Measurements from ENCODE around the gene AKR7A2.

The AKR7A2 gene

DNA sequence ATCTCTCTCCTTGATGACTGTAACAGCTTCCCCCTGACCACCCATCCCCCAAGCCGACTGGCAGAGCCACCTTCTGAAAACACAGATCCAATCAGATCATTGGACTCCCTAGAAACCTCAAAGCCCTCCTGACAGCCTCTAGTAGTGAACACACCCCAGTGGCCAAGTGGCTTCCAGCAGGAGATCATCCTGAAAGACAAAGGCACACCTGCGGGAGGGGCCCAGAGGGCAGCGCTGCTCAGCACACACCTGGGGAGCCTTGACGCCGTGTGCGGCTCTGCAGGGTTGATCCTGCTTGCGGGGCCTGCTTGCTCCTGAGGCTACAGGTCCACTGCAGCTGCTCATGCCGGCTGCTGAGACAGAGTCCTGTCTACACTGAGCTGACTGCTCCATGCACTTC, 41.7 kb upstream of the AKR7A2 start:
- no peak overlapping the region for H3K9ac ChIP-seq (ENCODE audit: low read depth in 1 of 2, low read length in 2 of 2)
- peaks cover 0 to 2% of the 10 kb centered on the region in 2 donors for H3K4me1 ChIP-seq (ENCODE audit: control insufficient read depth in 1 of 2, insufficient read depth in 2 of 2, low read length in 2 of 2)
- H3K27me3 ChIP-seq (ENCODE audit: control insufficient read depth in 1 of 2, insufficient read depth in 2 of 2, low read length in 2 of 2): no peaks in the 10 kb centered on the region
- H3K27ac ChIP-seq (ENCODE audit: low read depth, low read length): no peak overlapping the region
- peaks cover 56 to 83% of the 10 kb centered on the region in 2 donors for H3K36me3 ChIP-seq (ENCODE audit: control insufficient read depth in 1 of 2, insufficient read depth in 2 of 2, low read length in 2 of 2)
- H3K9me3 ChIP-seq (ENCODE audit: control insufficient read depth in 1 of 2, low read length in 2 of 2): no peaks in the 10 kb centered on the region
- no peak overlapping the region for H3K4me3 ChIP-seq (ENCODE audit: low read depth in 1 of 2, low read length in 2 of 2)

- Histone ChIP-seq H3K4me3 (ENCODE audit: low read depth in 1 of 2, low read length in 2 of 2) (no peak overlapping the region), H3K9ac (ENCODE audit: low read depth in 1 of 2, low read length in 2 of 2) (no peak overlapping the region), H3K36me3 (ENCODE audit: control insufficient read depth in 1 of 2, insufficient read depth in 2 of 2, low read length in 2 of 2) (peaks cover 56 to 83% of the 10 kb centered on the region in 2 donors), H3K27ac (ENCODE audit: low read depth, low read length) (no peak overlapping the region), H3K4me1 (ENCODE audit: control insufficient read depth in 1 of 2, insufficient read depth in 2 of 2, low read length in 2 of 2) (no peaks in the 10 kb centered on the region), H3K9me3 (ENCODE audit: control insufficient read depth in 1 of 2, low read length in 2 of 2) (no peaks in the 10 kb centered on the region), H3K27me3 (ENCODE audit: control insufficient read depth in 1 of 2, insufficient read depth in 2 of 2, low read length in 2 of 2) (no peaks in the 10 kb centered on the region)
Measured at GRCh38 chr1:19352839-19353238, 40.9 kb upstream of the AKR7A2 start.

- Histone ChIP-seq H3K9me3 (ENCODE audit: control insufficient read depth in 1 of 2, low read length in 2 of 2) (no peaks in the 10 kb centered on the region), H3K9ac (ENCODE audit: low read depth in 1 of 2, low read length in 2 of 2) (no peak overlapping the region), H3K27me3 (ENCODE audit: control insufficient read depth in 1 of 2, insufficient read depth in 2 of 2, low read length in 2 of 2) (no peaks in the 10 kb centered on the region), H3K4me3 (ENCODE audit: low read depth in 1 of 2, low read length in 2 of 2) (no peak overlapping the region), H3K27ac (ENCODE audit: low read depth, low read length) (no peak overlapping the region), H3K36me3 (ENCODE audit: control insufficient read depth in 1 of 2, insufficient read depth in 2 of 2, low read length in 2 of 2) (peaks cover 53 to 75% of the 10 kb centered on the region in 2 donors), H3K4me1 (ENCODE audit: control insufficient read depth in 1 of 2, insufficient read depth in 2 of 2, low read length in 2 of 2) (peaks cover 0 to 7% of the 10 kb centered on the region in 2 donors)
Measured at GRCh38 chr1:19351873-19352272, 39.9 kb upstream of the AKR7A2 start.

DNA sequence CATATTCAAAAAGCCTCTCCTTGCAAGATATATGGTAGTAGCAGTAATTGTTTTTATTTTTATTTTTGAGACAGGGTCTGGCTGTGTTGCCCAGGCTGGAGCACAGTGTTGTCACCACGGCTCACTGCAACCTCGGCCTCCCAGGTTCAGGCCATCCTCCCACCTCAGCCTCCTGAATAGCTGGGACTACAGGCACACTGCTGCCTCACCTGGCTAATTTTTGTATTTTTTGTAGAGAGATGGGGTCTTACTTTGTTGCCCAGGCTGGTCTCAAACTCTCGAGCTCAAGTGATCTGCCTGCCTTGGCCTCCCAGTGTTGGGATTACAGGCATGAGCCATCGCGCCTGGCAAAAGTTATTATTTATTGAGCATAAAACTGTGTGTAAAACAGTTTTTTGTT, 38.6 kb upstream of the AKR7A2 start:
- Histone ChIP-seq H3K4me1 (ENCODE audit: control insufficient read depth in 1 of 2, insufficient read depth in 2 of 2, low read length in 2 of 2) (peaks cover 0 to 7% of the 10 kb centered on the region in 2 donors), H3K36me3 (ENCODE audit: control insufficient read depth in 1 of 2, insufficient read depth in 2 of 2, low read length in 2 of 2) (peaks cover 46 to 65% of the 10 kb centered on the region in 2 donors), H3K9me3 (ENCODE audit: control insufficient read depth in 1 of 2, low read length in 2 of 2) (no peaks in the 10 kb centered on the region), H3K27ac (ENCODE audit: low read depth, low read length) (no peak overlapping the region), H3K9ac (ENCODE audit: low read depth in 1 of 2, low read length in 2 of 2) (no peak overlapping the region), H3K27me3 (ENCODE audit: control insufficient read depth in 1 of 2, insufficient read depth in 2 of 2, low read length in 2 of 2) (no peaks in the 10 kb centered on the region), H3K4me3 (ENCODE audit: low read depth in 1 of 2, low read length in 2 of 2) (no peak overlapping the region)

- Histone ChIP-seq H3K4me3 (ENCODE audit: low read depth in 1 of 2, low read length in 2 of 2) (no peak overlapping the region), H3K9ac (ENCODE audit: low read depth in 1 of 2, low read length in 2 of 2) (no peak overlapping the region), H3K27ac (ENCODE audit: low read depth, low read length) (no peak overlapping the region), H3K9me3 (ENCODE audit: control insufficient read depth in 1 of 2, low read length in 2 of 2) (no peaks in the 10 kb centered on the region), H3K4me1 (ENCODE audit: control insufficient read depth in 1 of 2, insufficient read depth in 2 of 2, low read length in 2 of 2) (peaks cover 0 to 7% of the 10 kb centered on the region in 2 donors), H3K36me3 (ENCODE audit: control insufficient read depth in 1 of 2, insufficient read depth in 2 of 2, low read length in 2 of 2) (peaks cover 42 to 67% of the 10 kb centered on the region in 2 donors), H3K27me3 (ENCODE audit: control insufficient read depth in 1 of 2, insufficient read depth in 2 of 2, low read length in 2 of 2) (no peaks in the 10 kb centered on the region)
Measured at GRCh38 chr1:19349999-19350398, 38.1 kb upstream of the AKR7A2 start.

- H3K27ac ChIP-seq (ENCODE audit: low read depth, low read length): no peak overlapping the region
- H3K36me3 ChIP-seq (ENCODE audit: control insufficient read depth in 1 of 2, insufficient read depth in 2 of 2, low read length in 2 of 2): peaks cover 35 to 67% of the 10 kb centered on the region in 2 donors
- H3K4me3 ChIP-seq (ENCODE audit: low read depth in 1 of 2, low read length in 2 of 2): no peak overlapping the region
- no peak overlapping the region for H3K9ac ChIP-seq (ENCODE audit: low read depth in 1 of 2, low read length in 2 of 2)
- H3K27me3 ChIP-seq (ENCODE audit: control insufficient read depth in 1 of 2, insufficient read depth in 2 of 2, low read length in 2 of 2): no peaks in the 10 kb centered on the region
- peaks cover 0 to 15% of the 10 kb centered on the region in 2 donors for H3K4me1 ChIP-seq (ENCODE audit: control insufficient read depth in 1 of 2, insufficient read depth in 2 of 2, low read length in 2 of 2)
- no peaks in the 10 kb centered on the region for H3K9me3 ChIP-seq (ENCODE audit: control insufficient read depth in 1 of 2, low read length in 2 of 2)
Measured at GRCh38 chr1:19348441-19349198, 36.7 kb upstream of the AKR7A2 start.

- peaks cover 0 to 15% of the 10 kb centered on the region in 2 donors for H3K4me1 ChIP-seq (ENCODE audit: control insufficient read depth in 1 of 2, insufficient read depth in 2 of 2, low read length in 2 of 2)
- H3K27ac ChIP-seq (ENCODE audit: low read depth, low read length): no peak overlapping the region
- H3K9ac ChIP-seq (ENCODE audit: low read depth in 1 of 2, low read length in 2 of 2): no peak overlapping the region
- H3K36me3 ChIP-seq (ENCODE audit: control insufficient read depth in 1 of 2, insufficient read depth in 2 of 2, low read length in 2 of 2): peaks cover 36 to 68% of the 10 kb centered on the region in 2 donors
- no peaks in the 10 kb centered on the region for H3K27me3 ChIP-seq (ENCODE audit: control insufficient read depth in 1 of 2, insufficient read depth in 2 of 2, low read length in 2 of 2)
- H3K4me3 ChIP-seq (ENCODE audit: low read depth in 1 of 2, low read length in 2 of 2): no peak overlapping the region
- H3K9me3 ChIP-seq (ENCODE audit: control insufficient read depth in 1 of 2, low read length in 2 of 2): no peaks in the 10 kb centered on the region
Measured at GRCh38 chr1:19347533-19348172, 35.7 kb upstream of the AKR7A2 start.

DNA sequence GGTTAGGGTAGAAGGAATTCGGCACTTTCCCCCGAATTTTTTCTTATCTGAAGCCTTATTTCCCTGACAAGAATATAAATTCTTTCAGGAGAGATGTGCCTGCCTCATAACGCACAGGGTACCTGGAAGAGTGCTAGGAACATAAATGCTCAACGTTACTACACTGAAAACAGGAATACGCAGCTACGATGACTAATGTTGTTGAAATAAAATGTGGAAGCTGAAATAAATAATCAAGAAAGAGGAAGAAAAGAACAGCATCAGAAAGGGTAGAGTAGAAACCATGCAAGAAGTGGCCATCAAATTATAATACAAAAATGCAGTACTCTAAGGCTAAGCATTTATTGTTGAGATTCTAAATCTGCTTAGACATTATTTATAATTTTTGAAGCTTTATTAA, 34.1 kb upstream of the AKR7A2 start:
- Histone ChIP-seq H3K9ac (ENCODE audit: low read depth in 1 of 2, low read length in 2 of 2) (no peak overlapping the region), H3K36me3 (ENCODE audit: control insufficient read depth in 1 of 2, insufficient read depth in 2 of 2, low read length in 2 of 2) (peaks cover 30 to 67% of the 10 kb centered on the region in 2 donors), H3K9me3 (ENCODE audit: control insufficient read depth in 1 of 2, low read length in 2 of 2) (no peaks in the 10 kb centered on the region), H3K27ac (ENCODE audit: low read depth, low read length) (no peak overlapping the region), H3K27me3 (ENCODE audit: control insufficient read depth in 1 of 2, insufficient read depth in 2 of 2, low read length in 2 of 2) (no peaks in the 10 kb centered on the region), H3K4me3 (ENCODE audit: low read depth in 1 of 2, low read length in 2 of 2) (no peak overlapping the region), H3K4me1 (ENCODE audit: control insufficient read depth in 1 of 2, insufficient read depth in 2 of 2, low read length in 2 of 2) (peaks cover 0 to 21% of the 10 kb centered on the region in 2 donors)

- Histone ChIP-seq H3K27me3 (ENCODE audit: control insufficient read depth in 1 of 2, insufficient read depth in 2 of 2, low read length in 2 of 2) (no peaks in the 10 kb centered on the region), H3K4me1 (ENCODE audit: control insufficient read depth in 1 of 2, insufficient read depth in 2 of 2, low read length in 2 of 2) (peaks cover 0 to 21% of the 10 kb centered on the region in 2 donors), H3K4me3 (ENCODE audit: low read depth in 1 of 2, low read length in 2 of 2) (no peak overlapping the region), H3K9ac (ENCODE audit: low read depth in 1 of 2, low read length in 2 of 2) (no peak overlapping the region), H3K36me3 (ENCODE audit: control insufficient read depth in 1 of 2, insufficient read depth in 2 of 2, low read length in 2 of 2) (peaks cover 33 to 69% of the 10 kb centered on the region in 2 donors), H3K27ac (ENCODE audit: low read depth, low read length) (no peak overlapping the region), H3K9me3 (ENCODE audit: control insufficient read depth in 1 of 2, low read length in 2 of 2) (no peaks in the 10 kb centered on the region)
Measured at GRCh38 chr1:19345391-19345790, 33.4 kb upstream of the AKR7A2 start.

GRCh38 chr1:19344831-19345230, 32.9 kb upstream of the AKR7A2 start:
- Histone ChIP-seq H3K4me3 (ENCODE audit: low read depth in 1 of 2, low read length in 2 of 2) (no peak overlapping the region), H3K9ac (ENCODE audit: low read depth in 1 of 2, low read length in 2 of 2) (no peak overlapping the region), H3K36me3 (ENCODE audit: control insufficient read depth in 1 of 2, insufficient read depth in 2 of 2, low read length in 2 of 2) (peaks cover 28 to 69% of the 10 kb centered on the region in 2 donors), H3K4me1 (ENCODE audit: control insufficient read depth in 1 of 2, insufficient read depth in 2 of 2, low read length in 2 of 2) (peaks cover 0 to 21% of the 10 kb centered on the region in 2 donors), H3K27me3 (ENCODE audit: control insufficient read depth in 1 of 2, insufficient read depth in 2 of 2, low read length in 2 of 2) (no peaks in the 10 kb centered on the region), H3K27ac (ENCODE audit: low read depth, low read length) (no peak overlapping the region), H3K9me3 (ENCODE audit: control insufficient read depth in 1 of 2, low read length in 2 of 2) (no peaks in the 10 kb centered on the region)

Data from duodenal mucosa (tissue), 2 donors.